Measurements from ENCODE around the gene CIZ1.

The CIZ1 gene

DNA sequence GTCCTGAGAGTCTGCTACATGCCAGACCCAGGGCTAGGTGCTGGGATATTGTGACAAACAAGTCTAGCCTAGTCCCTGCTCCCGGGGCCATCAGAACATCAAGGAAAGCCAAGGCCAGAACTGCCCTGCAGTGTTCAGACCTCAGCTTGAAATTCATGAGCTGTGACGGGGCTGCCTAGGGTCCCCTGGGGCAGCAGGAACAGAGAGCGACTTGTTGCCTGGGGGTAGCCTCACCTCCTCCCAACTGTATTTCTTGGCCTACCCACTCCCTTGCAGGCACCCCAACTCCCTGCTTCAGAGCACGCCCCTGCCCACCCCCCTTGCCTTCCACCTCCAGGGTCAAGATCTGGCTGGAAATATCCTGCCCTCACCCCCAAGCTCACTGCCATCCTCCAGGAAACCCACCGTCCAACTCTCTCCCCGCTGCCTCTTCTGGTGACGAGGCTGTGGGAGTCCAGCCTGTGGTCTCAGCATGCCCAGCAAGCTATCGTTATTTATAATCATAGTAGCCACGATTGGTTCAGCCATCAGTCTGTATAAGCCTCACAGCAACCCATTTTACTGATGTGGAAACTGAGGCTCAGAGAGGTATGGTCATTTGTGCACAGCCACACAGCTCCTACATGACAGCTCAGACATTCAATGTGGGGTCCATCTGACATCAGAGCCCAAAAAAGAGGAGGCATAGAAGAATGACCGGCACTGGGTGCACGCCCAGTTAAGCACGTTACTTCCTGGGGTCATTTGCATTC, 22.6 kb upstream of the CIZ1 start:
- DNase-seq = no peak

DNA sequence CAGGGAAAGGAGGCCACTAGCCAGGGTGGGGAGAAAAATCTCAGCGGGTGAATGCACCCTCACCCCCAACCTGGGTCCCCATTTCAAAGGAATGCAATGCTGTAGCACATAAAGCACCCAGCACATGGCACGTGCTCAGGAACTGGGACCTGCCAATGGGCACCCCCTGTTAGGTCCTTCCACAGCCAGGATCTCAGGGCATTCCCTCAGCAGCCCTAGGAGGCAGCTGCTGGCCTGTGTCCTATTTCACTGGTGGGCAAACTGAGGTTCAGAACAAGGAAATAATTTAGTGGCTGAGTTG, 20.6 kb upstream of the CIZ1 start:
- DNase-seq = no peak

DNA sequence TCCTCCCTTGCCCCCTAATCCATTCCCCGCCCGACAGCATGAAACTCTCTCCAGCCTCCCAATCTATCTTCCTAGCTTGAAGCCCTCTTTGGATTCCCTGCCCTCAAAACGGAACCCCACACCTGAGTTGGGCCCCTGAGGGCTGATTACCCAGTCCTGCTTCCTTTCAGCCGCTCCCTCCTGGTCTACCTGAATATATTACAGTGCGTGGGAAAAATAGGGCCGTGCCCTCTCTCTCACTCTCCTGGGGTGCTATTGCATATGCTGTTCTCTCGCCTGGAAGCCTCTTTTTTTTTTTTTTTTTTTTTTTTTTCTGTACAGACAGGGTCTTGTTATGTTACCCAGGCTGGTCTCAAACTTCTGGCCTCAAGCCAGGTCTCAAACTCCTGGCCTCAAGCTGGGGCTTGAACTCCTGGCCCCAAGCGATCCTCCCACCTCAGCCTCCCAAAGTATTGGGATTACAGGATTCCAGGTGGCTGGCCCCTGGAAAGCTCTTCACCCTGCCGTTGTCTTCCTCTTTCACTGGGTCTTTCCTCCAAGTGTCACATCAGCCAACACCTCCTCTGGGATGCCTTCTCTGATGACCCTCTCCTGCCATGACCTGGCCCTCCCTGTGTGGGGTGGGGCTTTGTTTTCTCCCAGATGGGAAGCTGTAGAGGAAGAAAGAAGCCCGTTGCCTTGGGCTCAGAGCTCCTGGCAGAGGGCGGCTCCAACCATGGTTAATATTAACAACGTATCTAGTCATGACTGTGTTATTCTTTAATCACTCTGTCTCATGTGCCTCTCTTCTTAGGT, 20.0 kb upstream of the CIZ1 start:
- DNase-seq = no peak

DNA sequence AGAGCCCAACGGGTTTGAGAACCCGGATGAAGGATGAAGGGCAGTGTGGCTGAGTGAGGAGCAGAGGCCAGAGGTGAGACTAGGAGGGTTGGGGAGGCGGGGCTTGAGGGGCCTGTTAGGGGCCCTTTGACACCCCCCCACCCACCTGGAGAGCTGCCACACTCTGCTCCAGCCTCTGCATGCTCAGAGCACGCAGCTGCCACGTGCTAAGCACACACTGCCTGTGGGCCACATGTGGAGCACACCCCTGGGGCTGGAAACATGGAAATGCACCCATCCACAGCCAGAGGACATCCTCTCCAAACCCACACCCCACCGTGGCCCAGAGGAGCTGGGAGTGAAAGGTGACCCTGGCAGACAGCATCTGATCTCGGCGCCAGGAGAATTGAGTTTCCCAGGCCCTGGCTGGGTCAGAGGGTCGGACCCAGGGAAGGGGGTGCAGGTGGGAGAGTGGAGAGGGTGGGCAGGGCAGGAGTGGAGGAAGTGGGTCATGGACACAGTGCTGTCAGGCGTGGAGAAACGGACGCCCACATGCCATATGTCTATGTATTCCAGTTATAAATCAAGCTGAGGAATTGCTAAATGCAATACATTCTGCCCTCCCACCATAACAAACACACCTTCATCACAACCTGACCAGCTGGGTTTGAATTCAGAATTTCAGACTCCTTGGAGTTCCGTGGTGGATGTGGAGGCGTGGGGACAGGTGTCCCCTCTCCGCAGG, 17.7 kb upstream of the CIZ1 start:
- DNase-seq = no peak

DNA sequence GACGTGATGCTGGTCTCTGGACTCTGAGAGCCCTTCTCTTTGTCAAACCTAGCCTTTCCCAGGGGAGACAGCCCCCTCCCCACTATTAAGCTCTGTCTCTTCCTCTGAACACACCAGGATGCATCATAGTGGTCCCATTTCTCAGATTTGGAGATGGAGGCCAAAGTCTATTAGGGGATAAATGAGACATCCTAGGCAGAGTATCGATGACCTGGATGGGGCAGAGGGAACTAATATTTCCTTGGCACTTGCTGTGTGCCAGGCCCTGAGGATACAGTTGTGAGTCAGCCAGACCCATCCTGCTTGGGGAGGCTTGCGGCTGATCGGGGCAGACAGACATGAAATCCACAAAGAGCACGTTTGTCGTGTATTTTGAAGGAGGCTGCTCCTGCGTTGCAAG, 17.0 kb upstream of the CIZ1 start:
- no peak for DNase-seq

DNA sequence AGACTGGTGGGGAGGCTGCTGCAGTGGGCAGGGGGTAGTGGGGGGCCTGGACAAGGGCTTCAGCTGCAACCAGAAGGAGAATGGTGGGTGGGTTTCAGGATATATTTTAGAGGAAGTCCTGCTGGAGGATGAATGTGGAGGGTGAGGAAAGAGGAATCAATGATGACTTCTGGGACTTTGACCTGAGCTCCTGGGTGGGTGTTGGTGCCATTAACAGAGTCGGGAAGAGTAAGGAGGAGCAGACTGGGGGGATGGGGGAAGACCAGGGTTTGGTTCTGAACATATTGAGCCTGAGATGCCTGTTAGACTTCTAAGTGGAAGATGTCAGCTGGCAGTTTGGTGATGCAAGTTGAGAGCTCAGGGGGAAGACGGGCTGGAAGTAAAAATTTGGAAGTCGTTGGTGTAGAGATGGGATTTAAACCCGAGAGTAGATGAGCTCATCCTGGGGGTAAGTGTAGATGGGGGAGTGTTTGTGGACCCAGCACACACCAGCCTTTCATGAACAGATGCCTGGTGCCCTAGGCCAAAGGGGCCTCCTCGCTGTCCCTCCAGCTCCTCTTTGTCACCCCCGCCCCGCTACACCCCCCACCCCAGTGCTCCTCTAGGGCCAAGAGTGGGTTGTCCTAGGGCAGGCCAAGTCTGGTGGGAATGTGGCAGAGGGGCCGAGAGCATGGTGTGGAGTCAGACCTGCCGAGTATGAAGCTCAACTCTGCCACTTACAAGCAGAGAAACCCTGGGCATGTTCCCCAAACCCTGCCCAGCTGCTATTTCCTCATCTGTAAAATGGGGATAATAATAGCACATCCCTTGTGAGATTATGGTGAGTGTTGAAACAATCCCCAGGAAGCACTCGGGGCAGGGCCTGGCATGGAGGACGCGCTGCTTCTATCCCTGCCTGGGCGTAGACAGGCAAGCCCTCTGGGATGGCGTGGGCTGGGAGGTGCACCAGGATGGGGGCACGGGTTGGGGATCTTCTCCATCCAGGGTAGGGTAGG, 15.8 kb upstream of the CIZ1 start:
- no peak for DNase-seq

DNA sequence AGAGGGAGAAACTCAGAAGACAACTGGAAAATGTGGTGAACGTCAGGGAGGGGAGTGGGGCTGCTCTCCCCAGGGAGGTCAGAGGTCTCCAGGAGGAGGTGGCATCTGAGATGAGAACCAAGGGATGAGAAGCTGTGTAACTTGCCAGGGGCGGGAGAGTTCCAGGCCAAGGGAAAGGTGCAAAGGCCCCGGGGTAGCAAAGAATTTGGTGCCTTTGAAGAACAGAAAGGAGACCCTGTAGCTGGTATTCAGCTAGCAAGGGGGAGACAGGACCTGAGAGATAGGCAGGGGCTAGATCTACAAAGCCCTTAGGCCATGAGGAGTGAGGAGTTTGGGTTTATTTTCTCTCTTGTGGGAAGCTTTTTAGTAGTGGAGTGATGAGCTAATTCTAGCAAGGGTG, 15.1 kb upstream of the CIZ1 start:
- DNase-seq = no peak

DNA sequence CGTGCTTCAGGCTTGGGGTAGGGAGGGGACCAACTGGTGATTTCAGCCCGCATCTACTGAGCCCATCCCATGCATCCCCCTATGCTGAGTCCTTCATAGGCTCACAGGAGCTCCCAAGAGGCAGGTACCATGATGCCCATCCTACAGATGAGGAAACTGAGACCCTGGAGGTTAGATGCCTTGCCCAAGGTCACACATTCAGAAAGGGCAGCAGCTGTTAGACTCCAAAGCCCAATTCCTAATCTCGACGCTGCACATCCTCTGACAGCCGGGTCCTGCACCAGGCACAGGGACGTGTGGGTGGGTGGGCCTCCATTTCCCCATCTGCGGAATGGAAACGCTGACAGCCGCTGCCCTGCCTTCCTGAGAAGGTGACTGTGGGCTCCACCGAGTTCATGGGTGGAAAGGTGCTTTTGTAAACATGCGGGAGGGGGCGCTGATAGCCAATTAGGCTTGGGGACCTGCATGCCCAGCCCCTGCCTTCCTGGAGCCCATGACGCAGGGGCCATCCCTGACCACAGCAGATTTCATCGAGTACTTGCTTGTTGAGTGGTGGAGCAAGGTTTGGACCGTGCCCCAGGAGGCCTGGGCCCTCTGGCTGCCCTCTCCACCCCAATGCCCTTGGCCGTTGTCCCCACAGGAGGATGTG, 14.0 kb upstream of the CIZ1 start:
- DNase-seq = no peak

DNA sequence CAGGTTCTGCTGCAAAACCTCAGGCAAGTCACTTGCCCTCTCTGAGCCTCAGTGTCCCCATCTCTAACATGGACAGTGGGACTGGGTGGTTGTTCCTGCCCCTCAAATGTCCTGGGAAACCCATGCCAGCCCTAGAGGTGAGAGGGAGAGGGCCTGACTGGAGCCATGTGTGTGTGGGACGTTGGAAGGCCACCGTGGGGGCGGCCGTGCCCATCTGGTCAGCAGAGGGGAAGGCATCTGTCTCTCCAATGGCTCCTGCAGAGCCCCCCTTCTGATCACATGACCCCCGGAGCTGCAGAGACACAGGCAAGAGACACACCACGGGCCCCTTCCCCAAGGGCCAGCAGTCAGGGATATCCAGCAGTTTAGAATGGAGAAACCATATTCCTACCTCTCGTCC, 13.5 kb upstream of the CIZ1 start:
- DNase-seq = no peak

DNA sequence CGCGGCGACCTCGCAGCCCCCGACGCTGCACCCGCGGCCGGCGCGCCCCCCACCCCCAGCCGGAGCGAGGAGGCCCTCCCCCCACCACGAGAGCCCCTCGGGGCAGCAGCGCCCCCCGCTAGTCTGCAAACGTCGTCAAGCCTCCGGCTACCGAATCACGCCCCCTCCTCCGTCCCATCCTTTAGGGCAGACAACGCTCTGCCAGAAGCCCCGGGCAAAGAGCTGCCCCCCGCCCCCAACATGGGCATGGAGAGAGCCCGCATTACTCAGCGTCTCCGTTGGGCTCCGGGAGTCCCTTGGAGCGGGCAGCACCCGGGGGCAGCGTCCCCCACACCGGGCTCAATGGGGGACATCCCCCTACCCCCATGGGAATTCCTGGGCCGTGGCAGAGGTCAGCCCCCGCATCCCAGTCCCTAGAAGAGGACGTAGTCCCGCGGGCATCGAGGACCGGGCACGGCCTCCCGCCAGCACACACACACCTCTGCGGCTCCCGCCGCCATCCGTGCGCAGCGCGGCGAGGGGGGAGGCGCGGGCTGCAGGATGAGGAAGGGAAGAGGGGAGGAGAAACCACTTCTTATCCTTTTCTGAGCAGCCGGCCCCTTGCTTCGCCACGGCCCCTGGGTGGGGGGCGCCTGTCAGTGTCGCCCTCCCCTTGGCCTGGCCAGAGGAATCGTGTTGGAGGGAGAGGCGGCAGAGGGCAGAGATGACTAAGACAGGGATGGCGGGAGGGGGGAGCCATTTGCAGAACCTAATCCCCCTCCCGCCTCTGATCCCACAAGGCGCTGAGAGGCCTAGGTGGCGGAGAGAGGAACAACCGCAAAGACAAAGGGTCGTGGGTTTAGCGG, 12.6 kb upstream of the CIZ1 start:
- DNase-seq = peak; percentile 18

DNA sequence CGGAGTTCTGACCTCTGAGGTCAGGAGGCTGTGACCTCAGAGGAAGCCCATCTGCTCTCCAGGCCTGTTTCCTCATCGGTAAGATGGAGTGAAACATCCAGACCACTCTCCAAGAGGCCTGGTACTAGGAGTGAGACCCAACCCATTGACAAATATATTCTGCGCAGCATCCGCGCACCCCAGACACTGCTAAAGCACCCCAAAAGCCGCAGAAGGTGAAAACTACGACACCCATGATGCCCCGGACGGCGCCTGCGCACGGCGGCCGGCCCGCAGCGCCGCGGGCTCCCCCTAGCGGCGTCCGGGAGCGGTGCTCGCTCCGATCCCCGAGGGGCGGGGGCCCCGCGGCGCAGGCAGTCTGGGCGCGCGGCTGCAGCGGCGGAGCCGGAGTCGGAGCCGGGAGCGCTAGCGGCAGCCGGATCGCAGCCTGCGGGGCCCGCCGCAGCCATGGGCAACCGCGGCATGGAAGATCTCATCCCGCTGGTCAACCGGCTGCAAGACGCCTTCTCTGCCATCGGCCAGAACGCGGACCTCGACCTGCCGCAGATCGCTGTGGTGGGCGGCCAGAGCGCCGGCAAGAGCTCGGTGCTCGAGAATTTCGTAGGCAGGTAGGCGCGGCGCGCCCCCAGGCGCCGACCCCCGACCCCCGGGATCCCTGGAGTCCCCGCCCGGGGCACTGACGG, 11.8 kb upstream of the CIZ1 start, which contains the start of gene DNM1:
Gene DNM1, plus strand, starts transcription at position 356 of the 683 bp plus-strand sequence. Its CDS starts 92 bp downstream, at position 448.
- peak; percentile 82 for DNase-seq

DNA sequence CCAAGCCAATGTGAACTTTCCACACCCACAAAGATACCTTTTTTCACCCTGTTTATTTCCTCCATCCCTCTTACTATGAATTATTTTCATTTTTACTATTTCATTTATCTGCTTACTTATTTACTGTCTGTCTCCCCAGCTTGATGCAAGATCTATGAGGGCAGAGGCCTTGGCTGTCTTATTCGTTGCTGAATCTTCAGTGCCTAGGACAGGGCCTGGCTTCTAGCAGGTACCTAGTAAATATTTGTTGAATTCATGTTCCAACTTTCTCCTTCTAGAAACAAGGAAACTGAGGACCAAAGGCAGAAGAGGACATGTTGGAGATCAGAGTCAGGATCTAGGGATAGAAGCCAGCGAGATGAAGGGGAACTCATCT, 11.3 kb upstream of the CIZ1 start:
- no peak for DNase-seq

DNA sequence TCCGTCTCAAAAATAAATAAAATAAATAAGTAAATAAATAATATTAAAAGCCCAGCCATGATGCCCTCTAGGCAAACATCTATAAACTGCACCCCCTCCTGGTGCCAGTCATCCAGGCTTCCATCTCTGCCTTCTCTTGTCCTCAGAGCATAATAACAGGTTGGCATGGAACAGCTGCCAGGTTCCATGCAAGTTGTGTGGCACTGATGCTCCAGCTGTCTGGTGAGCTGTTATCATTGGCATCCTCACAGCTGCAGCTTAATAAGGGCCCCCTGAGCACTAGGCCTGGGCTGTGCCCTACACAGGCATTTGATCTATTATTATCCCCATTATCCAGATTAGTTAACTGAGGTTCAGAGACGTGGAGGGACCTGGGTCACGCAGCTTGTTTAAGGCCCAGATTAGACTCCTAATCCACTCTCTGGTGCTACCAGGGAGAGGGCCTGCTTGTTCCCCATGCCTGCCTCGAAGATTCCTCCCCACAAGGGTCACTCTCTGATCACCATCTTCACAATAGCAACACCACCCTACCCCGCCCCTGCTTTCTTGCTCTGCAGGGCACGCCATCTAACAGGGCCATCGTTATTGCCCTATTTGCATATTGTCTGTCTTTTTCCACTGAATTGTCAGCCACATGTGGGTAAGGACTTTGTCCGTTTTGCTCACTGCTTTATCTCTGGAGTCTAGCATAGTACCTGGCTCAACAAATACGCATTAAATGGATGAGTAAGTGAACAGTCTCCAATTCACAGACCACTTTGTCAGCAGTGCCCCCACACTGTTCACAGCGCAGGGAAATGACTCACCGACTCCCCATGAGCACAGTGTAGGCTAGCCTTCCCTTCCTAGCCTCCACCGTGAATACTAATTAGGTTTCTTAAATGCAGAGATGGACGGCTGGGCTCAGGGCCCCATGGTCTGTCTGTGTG, 10.3 kb upstream of the CIZ1 start:
- DNase-seq = no peak

DNA sequence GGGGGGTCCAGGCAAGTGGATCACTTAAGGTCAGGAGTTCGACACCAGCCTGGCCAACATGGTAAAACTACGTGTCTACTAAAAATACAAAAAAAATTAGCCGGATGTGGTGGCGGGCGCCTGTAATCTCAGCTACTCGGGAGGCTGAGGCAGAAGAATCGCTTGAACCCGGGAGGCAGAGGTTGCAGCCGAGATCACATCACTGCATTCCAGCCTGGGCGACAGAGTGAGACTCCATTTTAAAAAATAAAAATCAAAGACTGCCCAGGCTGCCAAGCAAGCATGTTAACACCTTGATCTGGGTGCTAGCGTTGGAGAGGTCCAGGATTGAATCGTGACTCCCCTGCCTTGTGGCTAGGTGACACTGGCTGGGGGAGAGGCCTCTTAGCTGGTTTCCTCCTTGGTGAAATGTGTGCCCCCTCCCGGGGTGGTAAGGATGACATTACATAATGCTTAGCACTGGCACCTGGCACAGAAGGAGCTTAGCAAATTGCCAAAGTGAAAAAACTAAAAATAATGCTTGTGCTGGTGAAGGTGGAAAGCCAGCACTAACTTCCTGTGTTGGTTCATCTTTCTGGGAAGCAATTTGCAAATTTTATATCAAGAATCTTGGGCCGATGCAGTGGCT, 2.2 kb upstream of the CIZ1 start:
- DNase-seq = no peak

DNA sequence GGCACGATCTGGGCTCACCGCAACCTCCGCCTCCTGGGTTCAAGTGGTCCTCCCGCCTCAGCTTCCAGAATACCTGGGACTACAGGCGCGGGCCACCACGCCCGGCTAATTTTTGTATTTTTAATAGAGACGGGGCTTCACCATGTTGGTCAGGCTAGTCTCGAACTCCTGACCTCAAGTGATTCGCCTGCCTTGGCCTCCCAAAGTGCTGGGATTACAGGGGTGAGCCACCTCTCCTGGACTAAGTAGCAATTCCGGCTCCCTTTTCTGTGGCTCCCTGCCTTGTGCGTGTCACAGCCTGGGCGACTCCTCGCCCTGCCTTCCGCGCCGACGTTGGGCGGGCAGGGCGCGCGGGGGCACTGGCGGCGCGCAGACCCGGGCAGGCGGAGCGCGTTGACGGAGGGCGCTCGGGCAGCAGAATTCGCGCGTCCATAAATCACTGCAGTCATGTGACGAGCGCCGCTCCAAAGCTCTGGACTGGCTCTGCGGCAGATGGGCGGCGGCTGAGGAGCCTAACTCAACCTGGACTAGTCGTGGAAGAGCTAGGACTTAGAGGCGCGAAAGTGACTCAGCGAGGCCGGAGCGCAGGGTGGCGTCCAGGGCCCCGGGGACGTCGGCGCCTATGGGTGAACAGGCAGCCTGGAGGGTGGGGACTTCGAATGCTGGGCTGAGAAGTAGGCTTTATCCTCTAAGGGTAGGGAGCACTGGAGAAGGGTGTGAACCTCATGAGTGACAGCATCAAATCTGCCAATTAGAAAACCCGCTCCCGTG, 1.4 kb upstream of the CIZ1 start:
- peak; percentile 64 for DNase-seq

DNA sequence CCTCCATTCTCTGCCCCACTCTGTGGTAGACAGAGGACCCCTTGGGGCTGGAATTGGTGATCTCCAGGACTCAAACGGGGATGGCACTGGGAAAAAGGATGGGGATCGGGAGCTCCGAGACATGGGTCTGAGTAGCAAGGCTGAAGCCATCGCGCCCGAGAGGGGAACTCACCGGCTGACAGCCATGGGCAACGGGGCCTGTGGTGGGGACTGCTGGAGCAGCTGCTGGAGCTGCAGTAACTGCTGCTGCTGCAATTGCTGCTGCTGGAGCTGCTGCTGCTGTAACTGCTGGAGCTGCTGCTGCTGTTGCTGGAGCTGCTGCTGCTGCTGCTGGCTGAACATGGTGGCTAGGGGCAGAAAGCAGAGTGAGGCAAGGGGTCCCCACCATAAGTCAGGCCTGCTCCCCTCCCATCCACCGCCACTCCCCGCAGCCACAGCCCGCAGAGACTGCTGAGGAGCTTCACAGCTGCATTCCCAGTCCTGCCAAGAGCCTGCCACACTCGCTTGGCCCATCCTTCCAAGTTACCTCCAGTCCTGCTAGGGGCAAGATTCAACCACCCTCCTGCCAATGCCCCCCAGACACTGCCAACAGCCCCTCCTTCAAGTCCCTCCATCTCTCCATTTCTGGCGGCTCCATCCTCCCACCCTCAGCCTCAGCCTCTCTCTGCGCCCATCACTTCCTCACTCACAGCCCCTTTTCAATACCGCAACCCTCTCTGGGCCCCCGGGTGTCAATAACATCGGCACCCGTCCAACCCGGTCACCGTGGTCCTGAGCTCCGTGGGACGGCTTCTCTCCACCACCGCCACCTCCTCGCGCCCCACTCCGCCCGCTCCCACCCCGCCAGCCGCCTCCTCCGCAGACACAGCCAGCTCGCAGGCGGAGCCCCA, 611 bp downstream of the CIZ1 start:
- DNase-seq = no peak

DNA sequence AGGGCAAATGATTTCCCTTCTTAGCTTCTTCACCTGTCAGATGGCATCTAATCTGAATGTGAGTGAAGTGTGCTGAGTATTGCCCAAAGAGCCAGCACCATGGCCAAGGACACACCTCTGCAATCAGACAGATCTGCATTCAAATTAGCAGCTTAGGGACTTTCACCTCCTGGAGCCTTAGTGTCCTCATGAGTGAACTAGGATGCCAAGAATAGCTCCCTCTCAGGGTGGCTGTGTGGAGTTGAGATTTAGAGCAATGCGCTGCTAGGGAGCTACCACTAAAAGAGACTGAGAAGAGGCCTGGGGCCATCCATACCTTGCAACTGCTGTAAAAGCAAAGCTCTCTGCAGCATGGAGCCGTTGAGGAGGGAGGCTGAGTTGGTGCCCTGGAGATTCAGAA, 1.4 kb downstream of the CIZ1 start:
- DNase-seq = no peak
